GM10266 (cell line): ENCODE data around the gene PRR15.

Source experiments
- DNase-seq: peaks from one replicate; pipeline ENCODE4 v3.0.0; 2012; ENCODE audit errors: extremely low spot score
- TF ChIP-seq, protein P1 (sequence below): IDR thresholded peaks from 2 replicates; pipeline ENCODE4 v1.5.1; 2012; ENCODE audit warnings: mild to moderate bottlenecking, low read depth; ENCODE audit not compliant: control insufficient read depth, insufficient read depth; ENCODE audit errors: missing control alignments

The PRR15 gene

DNA sequence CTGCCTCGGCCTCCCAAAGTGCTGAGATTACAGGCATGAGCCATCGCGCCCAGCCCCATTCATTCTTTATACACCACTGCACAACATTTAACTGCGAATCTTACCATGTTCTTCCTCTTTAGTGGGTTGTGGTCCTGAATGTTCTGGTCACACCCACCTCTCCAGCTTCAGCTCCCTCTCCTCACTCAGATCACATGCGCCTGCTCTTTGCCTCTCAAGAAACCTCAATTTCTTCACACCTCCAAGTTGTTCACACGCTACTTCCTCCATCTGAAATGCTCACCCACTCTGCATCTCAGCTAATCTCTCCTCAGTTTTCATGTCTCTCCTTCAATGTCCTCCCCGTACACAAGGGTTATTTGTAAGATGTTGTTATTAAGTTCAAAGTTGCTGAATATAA, 2.4 kb upstream of the PRR15 start:
- TF ChIP-seq, protein P1, sequence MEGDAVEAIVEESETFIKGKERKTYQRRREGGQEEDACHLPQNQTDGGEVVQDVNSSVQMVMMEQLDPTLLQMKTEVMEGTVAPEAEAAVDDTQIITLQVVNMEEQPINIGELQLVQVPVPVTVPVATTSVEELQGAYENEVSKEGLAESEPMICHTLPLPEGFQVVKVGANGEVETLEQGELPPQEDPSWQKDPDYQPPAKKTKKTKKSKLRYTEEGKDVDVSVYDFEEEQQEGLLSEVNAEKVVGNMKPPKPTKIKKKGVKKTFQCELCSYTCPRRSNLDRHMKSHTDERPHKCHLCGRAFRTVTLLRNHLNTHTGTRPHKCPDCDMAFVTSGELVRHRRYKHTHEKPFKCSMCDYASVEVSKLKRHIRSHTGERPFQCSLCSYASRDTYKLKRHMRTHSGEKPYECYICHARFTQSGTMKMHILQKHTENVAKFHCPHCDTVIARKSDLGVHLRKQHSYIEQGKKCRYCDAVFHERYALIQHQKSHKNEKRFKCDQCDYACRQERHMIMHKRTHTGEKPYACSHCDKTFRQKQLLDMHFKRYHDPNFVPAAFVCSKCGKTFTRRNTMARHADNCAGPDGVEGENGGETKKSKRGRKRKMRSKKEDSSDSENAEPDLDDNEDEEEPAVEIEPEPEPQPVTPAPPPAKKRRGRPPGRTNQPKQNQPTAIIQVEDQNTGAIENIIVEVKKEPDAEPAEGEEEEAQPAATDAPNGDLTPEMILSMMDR = no peak
- no peak for DNase-seq

DNA sequence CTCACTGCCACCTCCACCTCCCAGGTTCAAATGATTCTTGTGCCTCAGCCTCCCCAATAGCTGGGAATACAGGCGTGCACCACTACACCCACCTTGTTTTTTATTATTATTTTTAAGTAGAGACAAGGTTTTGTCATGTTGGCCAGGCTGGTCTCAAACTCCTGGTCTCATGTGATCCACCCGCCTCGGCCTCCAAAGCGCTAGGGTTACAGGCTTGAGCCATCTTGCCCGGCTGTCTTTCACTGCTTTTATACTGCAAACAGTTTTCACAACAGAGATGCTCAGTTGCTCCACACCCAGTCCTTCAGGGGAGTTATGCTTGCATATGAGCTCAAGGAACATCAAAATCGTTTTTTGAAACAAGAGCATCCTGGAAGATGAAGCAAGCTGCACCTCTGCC, 1.3 kb upstream of the PRR15 start:
- TF ChIP-seq, protein P1 = no peak
- no peak for DNase-seq

DNA sequence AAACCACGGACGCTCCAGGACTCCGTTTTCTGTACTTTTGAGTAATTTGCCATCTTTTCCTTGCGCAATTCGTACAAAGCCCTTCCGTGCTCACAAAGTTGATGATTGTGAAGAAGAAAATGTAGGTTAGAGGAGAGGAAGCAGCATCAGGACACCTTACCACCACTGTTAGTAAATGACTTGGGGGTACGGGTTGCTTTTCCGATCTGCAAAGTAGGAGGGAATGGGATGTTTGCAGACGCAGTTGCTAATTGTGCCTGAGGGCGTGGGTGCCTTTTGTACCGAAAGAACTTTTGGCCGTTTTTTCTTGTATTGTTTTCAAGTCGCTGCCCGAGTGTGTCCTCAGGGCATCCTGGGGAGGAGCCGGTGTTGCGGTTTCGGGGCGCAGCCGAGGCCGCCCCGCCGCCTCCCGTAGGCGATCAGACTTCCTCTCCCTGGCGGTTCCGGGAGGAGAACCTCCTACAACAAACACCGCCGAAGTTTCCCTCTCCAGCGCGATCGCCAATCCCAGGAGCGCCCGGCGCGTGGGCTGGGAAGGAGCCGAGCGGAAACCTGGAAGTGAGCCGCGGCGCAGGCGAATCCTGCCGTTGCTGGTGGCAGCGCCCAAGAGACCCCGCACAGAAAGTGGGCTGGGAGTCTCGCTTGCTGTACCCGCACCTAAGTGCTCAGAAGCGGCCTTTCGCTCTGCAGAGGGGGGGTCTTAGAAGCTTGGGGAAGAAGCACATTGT, 1.0 kb downstream of the PRR15 start:
- peak; percentile 27 for DNase-seq
- TF ChIP-seq, protein P1 = no peak

DNA sequence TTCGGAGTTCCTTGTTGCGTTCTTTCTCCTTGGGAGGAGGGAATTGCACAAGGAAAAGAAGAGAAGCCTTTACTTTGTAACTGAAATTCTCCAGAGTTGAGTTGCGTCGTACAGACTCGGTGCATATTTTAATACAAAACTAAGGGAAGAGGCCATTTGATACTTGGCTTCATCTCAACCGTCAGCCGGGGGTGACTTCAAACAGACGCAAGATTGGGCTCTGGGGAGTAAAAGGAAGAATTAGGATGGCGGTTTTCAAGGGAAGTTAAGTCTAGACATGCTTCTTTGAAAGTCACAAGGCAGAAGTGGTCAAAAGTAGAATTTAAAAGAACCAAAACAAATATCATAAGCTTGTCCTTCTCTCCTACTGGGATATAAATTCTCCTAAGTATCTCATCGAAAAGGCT, 1.6 kb downstream of the PRR15 start:
- DNase-seq = no peak
- TF ChIP-seq, protein P1 = no peak

DNA sequence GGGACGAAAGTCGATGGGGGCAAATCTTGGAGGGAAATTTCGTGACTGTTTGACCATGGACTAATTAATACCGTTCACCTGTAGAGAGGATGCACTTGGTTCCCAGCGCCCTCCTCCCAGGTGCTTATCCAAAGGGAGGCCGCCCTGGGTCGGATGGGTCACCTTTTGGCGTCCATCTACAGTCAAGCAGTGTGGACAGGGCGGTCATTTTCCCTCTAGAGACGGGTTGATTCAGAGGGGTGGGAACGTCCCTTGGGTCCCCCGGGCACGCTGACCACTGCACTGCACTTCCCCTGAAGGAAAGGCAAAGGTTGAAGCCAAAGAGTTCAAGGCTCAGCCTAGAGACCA, 2.0 kb downstream of the PRR15 start:
- TF ChIP-seq, protein P1 = no peak
- DNase-seq = no peak

DNA sequence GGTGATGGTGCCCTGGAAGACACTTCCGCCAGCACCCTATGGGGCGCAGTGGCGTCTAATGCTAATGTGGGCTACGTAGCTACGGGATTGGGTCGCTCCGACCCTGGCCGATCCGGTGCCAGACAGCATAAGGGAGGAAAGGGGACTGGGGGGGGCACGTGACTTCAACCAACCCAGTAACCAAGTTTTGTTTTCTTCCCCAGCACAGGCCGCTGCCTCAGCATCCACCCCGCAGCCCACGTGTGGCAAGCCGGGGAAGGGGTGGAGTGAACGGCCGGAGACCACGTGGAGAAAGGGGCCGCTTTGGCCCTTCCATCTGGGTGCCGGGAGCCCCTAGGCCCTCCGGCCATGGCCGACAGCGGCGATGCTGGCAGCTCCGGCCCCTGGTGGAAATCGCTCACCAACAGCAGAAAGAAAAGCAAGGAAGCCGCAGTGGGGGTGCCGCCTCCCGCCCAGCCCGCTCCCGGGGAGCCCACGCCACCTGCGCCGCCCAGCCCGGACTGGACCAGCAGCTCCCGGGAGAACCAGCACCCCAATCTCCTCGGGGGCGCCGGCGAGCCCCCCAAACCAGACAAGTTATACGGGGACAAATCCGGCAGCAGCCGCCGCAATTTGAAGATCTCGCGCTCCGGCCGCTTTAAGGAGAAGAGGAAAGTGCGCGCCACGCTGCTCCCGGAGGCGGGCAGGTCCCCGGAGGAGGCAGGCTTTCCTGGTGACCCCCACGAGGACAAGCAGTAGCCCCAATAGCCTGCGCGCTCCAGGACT, 2.5 kb downstream of the PRR15 start:
- DNase-seq = no peak
- TF ChIP-seq, protein P1 = no peak

DNA sequence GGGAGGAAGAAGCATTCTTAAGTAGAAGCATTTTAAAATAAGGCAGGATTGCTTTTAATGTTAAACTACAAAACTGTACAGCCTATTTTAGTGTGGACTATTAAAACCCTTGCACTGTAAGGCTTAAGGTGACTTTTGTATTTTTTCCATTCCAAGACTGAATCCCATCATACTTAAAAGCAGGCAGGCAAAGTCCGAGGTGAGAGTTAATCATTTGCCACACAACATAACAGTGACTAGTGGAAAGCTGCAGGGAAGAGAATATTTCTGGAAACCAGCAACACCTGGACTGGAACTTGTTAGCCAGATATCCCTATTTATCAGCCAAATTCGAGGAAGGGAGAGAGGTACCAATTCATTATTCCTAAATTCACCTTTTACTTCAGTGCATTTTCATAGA, 3.5 kb downstream of the PRR15 start:
- no peak for DNase-seq

More for the DNA sequence above, 3.5 kb downstream of the PRR15 start:
- TF ChIP-seq, protein P1 = no peak
